ENCODE measurements around the gene RASGRF2.

GRCh38 chr5:81095835-81096234, 135.7 kb downstream of the RASGRF2 start:
- TF ChIP-seq CTCF (IDR thresholded peaks at IDR 0.05 in 8 of 11, conservative IDR thresholded peaks at IDR 0.05 in 3 of 11), result no peak
- TF ChIP-seq POLR2A (IDR thresholded peaks at IDR 0.05), result no peak
- TF ChIP-seq POLR2AphosphoS5 (IDR thresholded peaks at IDR 0.05), result no peak

Measured in spleen (tissue), 7 donors.